Measurements from ENCODE around the gene TWF1. TPM values are rescaled to one million over a fixed set of nuclear protein-coding genes. Genes with fewer than 3 reads are reported as not detected.

TWF1 gene
- 28.5 and 31.5 TPM in 2 replicates for polyA plus RNA-seq

DNA sequence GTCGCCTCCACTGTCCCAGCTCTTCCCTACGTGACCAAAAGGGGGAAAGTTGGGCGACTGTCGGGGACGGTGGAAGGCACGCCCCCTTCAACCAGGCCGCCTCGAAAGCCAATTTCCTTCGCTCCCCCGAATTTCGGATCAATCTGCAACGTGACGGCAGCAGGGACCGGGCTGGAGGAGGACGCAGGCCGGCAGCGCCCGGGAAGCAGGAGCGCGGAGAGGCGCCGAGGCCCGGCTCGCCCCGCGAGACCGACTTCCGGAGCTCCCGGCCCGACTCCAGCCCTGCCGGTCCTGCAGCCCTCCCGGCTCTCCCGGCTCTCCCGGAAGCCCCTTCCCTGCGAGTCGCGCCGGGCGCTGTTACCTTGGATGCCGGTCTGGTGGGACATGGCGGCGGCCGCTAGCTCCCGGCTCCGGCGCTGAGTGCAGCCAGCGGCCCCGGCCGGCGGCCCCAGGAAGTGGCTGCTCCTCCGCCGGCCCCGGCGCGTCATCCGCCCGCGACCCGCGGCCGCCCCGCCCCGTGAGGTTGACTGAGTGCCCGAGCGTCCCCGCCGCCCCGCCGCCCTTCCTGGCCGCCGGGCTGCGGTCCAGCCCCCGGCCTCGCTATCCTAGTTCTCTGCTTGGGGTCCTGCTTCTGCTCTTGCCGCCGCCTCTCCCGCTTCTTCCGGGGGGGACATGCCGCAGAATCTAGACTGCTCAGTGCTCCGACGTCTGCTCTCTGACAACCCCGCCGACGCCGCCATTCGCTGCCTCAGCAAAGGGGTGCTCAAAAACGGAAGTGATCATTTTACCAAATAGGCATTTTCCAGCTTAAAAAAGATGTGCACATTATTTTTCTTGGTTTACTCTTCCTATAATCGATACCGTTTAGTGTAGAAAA is at the start of gene TWF1:
Gene TWF1 (minus strand): TSS at position 458 of the 877 bp plus-strand sequence. CDS start 72 bp downstream, at position 386.

DNA sequence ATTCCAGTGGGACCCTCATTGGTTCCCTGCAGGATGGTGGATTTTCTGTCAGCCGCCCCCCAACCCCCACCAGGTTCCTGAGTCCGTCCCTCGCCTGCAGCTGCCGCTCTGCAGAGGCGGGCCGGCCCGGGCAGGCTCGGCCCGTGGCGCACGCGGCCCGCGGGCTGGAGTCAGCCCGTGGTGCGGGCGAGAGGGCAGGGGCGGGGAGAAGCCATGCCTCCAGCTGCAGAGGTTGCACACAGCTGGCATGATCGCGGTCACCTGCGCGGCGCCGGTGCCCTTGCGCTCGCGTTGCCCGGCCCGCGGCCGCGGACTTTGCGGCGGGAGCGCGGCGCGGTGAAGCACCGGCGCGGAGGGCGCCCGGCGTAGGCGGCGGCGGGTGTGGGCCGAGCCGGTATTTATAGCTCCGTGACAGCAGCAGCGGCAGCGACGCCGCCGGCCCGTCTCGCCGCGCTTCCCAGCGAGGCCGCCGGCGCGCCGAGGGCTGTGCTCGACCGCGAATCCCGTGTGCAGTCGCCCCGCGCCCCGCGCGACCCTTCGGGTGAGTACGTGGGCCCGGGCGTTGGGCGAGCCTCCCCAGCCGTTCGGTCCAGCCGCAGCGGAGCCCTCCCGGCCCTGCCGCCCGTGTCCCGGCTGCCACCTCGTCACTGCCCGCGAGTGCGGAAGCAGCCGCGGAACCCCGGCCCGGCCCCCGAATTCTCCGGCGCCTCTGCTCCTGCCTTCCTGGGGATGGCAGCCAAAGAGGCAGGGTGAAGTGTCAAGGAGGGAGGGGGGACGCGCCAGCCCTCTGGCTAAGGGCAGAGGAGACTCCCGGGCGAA is 29.7 kb upstream of the TWF1 start, which contains the start of gene TMEM117:
Gene TMEM117 (plus strand): TSS at position 426 of the 819 bp plus-strand sequence.

DNA sequence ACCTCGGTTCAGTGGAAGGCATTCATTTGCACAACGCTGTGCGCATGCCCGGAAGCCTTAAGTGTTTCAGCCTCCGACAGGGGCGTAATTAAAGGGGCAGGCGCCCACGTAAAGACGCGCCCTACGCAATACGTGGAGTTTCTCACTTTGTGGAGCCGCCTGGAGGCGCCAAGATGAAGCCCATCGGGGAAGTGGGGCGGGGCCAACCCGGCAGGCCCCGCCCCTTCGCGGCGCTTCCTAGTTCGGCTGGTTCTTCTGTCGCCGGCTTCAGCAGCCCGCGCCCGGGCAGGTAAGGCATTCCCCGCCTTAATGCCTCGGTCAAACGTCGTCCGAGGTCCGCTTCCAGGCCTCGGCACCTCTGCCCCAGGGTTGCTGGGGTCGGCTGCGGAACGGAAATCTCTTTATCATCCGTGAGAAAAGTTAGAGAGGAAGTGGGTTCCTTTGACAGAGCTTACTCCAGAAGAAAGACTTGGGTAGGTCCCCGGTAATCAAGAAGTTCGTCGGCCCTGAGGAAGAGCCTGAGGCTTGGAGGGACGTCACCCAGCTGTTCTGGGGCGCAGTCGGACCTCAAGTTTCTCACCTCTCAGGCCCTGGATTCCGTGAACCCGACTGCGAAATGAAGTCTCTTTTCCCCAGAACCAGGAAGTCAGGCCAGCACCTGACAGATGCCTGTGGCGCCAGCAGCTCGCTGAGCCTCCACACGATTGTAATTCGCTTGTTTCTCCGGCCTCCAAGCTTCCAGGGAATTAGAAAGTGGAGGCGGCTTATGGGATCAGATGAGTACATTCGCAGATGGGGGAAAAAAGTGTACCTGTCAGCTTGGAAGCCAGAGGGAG is 47.2 kb downstream of the TWF1 start, which contains the start of the genes IRAK4 and PUS7L:
Gene IRAK4 (plus strand): TSS at position 224 of the 836 bp plus-strand sequence. CDS start 9,161 bp downstream, outside the sequence.
Gene PUS7L (minus strand): TSS at position 63 of the 836 bp plus-strand sequence. CDS start 3,545 bp downstream, outside the sequence.

Other genes with a start within 250 kb of the TWF1 start
- 24.6 and 26.6 TPM in 2 replicates for gene PUS7L, start 47.5 kb downstream of the TWF1 start, polyA plus RNA-seq
- 0.28 and 2.1 TPM in 2 replicates for gene IRAK4, start 47.4 kb downstream of the TWF1 start, polyA plus RNA-seq
- 2.8 and 6.0 TPM in 2 replicates for gene TMEM117, start 29.8 kb upstream of the TWF1 start, polyA plus RNA-seq

Measured in Purkinje cell (primary cell).